Fibroblast of lung (primary cell): ENCODE data around the gene LHFPL2.

ENCODE experiments used
- CTCF ChIP-seq, 2 donors: IDR thresholded peaks in 1 of 2; conservative IDR thresholded peaks in 1 of 2; 1 replicate in 1 of 2; 2 replicates in 1 of 2; pipeline ENCODE4 v1.5.1; 2011 to 2012; ENCODE audit warnings: low read length in 2 of 2, control low read depth in 1 of 2, inconsistent platforms in 1 of 2, low read depth in 1 of 2, mild to moderate bottlenecking in 1 of 2
- EZH2 ChIP-seq: IDR thresholded peaks from 2 replicates; pipeline ENCODE4 v1.5.1; 2012; ENCODE audit warnings: low read length, control low read depth, mild to moderate bottlenecking; ENCODE audit errors: missing control alignments

- TF ChIP-seq CTCF (conservative IDR thresholded peaks at IDR 0.05 in 1 of 2, IDR thresholded peaks at IDR 0.05 in 1 of 2; ENCODE audit: low read depth in 1 of 2, low read length in 2 of 2) (no peak), EZH2 (no peak)
These were observed 93.9 kb downstream of the LHFPL2 start for GRCh38 chr5:78554670-78555069.
